CD4-positive, alpha-beta T cell treated with Interferon alpha-2 for 1 hour (primary cell): ENCODE measurements around the gene GRIK1.
"Not testable (repeated sequence)": the region's sequence is repeated elsewhere in the genome, so short reads cannot be mapped to it uniquely, and the experiment has no call there.

Source experiments
- DNase-seq, 2 donors: peaks; one replicate each; pipeline ENCODE4 v3.0.0-alpha.2; 2020 to 2022

Gene GRIK1

DNA sequence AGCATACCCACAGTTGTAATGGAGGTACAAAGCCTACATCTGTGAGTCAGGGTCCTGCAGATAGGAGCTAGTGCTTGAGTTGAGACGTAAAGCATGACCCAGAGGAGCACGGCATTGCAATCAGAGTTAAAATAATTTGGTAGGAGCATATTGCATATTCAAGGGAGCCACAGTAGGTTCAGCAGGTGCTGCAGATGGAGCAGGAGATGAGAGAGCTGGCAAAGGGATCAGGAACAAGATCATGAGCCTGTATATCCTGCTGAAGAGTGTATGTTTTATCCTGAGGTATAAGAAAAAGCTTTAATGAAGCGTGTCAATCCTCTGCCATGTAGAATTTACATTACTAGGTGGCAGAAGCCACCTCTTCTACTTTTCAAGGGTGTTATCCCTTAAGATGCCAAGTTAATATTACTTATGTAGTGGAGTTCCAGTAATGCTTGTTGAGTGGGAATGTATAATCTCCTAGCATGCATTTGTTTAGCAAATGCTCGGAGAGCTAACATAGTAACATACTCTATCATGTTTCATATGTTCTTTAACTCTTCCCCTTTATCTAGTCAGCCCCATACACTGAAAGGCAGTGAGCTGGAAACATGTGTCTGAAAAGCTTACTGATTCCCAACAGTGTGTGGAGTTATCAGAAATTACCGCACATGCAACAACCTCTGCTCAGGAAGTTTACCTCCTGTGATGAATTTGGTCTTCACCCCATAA lies 300.3 kb downstream of the GRIK1 start:
- DNase-seq: no peak

DNA sequence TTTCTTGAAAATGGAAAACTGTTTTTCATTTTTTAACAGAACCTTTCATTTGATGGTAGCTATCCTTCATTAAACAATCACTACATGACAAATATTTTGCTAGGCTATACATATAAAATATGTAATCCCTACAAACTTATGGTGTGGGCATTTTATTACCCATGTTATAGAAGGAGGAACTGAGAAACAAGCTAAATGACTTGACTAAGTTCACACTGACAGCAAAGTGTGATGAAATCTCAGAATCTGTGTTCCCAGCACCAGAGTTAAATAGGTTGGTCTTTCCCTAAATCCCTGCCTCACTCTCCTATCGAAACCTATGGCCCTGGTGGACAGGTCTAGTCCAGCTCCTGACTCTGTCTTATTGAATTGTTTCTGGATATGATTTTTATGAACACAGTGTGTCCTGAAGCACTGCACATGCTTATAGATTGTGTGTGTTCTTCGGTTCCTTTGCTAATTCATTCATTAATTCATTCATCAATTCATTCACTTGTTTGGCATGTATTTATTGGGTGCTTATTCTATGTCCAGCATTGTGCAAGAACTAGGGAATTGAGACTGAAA lies 301.0 kb downstream of the GRIK1 start:
- no peak for DNase-seq

DNA sequence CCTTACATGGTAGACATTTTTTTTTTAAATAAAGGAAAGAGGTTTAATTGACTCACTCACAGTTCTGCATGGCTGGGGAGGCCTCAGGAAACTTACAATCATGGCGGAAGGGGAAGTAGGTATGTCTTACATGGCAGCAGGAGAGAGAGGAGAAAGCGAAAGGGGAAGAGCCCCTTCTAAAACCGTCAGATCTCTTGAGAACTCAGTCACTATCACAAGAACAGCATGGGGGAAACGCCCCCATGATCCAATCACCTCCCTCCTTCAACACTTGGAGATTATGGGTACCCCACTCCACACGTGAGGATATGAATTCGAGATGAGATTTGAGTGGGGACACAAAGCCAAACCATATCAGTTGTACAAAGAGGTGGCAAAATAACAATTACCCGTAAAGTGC lies 301.7 kb downstream of the GRIK1 start:
- no peak for DNase-seq

DNA sequence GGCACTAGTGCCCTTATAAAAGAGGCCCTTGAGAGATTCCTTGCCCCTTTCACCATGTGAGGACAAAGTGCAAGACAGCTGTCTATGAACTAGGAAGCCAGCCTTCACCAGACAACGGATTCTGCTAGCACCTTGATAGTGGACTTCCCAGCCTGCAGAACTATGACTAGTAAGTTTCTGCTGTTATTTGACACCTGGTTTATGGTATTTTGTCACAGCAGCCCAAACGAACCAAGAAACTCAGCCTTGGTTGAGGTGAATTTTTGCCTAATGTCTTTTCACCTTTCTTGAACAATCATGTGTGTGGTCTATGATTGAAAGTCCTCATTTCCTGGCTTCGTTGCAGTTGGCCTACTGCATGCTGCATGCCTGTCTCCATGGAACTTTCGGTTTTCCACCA lies 302.2 kb downstream of the GRIK1 start:
- DNase-seq: no peak

DNA sequence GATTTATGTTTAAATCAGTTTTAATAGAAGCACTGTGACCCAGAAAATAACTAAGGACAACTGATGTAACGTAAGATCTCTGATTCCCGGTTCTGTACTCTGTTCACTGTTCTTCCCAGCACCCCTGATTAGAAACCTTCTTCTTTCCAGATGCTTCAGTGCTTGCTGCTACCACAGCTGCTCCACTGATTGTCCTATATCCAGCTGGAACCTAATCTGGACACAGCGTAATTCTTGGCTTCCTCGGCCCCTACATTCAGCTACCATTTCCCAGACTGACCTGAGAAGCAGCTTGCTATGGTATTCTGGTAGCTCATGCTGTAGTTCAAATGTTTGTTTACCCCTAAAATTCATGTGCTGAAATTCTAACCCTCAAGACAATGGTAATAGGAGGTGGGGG lies 302.7 kb downstream of the GRIK1 start:
- DNase-seq: no peak

DNA sequence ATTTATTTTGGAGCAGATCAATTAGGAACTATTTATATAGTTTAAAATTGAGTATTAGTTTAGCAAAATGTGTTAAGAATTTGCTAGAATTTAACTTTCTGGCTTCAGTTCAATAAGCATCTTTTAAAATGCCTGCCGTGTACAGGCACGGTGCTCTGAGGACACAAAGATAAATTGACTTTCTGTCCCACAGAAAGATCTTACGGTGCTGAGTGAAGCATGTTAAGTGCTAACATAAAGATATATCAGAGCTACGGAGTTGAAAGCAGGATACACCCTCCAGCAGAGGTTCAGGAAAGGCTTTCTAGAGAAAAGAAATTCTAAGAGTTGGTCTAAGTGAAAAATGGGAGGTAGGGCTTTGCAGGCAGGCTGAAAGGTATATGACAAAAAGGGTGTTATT lies 305.4 kb downstream of the GRIK1 start:
- no peak for DNase-seq

DNA sequence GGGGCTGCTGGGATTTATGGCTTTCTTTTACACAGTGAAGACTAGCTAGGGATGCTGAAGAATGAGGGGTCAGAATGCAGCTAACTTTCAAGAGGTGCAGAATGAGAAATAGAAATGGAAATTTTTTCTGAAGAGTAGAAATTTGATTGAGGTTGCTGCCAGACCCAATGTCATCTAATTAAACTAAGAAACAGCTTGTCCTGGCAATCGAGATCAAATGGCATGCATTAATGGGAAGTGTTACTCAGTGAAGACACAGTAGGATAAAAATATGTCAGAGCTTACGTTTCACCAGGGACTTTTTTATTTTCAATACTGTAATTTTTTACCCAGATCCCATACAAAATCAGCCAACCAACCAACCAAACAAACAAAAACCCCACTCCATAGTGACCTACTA lies 306.0 kb downstream of the GRIK1 start:
- DNase-seq: no peak

DNA sequence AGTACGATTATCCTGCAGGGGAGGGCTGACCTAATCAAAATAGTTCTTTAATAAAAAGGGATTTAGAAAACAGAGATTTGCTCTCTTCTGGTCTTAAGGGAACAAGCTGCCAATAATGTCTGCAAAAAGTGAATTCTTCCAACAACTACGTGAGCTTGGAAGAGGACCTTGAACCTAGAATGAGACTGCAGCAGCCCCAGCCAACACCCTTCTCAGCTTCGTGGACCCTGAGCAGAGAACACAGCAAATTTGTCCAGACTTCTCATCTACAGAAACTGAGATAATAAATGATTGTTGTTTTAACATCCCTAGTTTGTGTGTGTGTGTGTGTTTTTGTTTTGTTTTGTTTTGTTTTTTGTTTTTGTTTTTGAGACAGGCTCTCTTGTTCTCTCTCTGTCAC lies 309.4 kb downstream of the GRIK1 start:
- DNase-seq: no peak

DNA sequence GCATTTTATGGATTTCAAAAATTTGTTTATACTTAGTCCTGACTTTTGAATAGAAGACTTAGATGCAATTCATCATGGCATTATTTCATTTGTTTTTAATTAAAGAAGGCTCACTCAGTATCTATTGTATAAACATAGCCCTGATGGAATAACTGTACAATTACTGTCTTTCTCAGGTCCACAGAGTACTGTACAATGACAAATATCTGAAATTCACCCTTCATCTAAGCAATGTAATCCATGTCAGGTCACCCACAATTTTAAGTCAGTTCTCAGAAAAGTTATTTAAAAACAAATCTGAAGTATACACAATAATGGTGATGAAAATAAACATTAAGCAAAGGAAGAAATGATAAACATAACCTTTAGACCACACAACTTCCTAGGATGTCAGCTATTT lies 311.9 kb downstream of the GRIK1 start:
- no peak for DNase-seq

DNA sequence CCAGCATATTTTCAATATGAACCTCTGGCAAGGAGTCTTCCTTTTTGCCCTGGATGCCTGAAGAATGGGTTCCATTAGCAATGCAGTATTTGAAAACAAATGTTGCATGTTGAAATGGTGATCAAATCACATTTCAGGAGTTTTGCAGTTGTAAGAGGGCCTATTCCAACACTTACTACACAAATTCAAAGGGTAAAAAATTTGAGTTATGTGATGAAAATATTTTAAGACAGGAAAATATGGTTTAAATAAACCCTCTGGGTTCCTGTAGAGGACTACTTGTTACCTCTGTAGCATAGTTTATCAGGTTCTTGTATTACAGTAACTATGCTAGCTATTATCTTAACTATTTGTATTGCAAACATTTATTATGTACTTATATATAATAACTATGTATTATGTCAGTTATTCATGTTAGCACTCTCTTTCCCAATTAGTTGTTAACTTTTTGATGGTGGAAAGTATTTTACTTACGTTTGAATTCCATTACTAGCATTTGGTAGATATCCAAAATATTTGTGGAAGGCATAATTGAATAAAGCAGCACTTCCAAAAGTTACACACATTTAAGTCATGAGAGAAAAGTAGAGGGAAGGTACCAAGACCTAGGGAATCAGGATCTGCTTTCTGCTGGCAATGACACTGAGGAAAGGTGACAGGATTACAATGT lies 312.9 kb downstream of the GRIK1 start:
- DNase-seq: no peak

DNA sequence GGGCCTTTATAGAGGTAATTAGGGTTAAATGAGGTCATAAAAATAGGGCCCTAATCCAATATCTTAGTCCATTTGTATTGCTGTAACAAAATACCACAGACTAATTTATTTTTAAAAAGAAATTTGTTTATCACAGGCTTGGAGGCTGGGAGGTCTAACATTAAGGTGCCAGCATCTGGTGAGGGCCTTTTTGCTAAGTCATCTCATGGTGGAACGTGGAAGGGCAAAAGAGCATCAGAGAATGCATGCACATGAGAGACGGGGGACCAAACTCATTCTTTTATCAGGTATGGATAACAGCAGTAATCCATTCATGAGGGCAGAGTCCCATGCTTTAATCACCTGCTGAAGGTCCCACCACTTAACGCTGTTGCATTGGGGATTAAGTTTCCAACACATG lies 313.8 kb downstream of the GRIK1 start:
- no peak for DNase-seq

DNA sequence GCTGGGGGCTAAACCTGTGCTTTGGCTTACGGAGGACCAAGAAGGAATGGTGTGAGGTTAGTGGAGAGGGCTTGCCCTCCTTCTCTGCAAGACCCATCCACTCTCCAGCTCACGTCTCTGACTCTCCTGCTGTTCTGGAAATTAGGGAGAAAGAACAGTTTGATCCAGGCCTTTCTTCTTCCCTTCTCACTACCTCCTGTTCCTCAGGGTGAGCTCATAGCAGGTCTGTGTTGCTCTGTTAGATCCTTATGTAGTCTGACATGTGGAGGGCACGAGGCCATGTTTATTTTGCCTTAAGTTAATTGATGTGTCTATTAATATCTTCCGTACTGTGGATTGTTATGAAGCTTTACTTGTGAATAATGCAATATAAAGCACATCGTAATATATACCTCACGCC lies 315.0 kb downstream of the GRIK1 start:
- no peak for DNase-seq

DNA sequence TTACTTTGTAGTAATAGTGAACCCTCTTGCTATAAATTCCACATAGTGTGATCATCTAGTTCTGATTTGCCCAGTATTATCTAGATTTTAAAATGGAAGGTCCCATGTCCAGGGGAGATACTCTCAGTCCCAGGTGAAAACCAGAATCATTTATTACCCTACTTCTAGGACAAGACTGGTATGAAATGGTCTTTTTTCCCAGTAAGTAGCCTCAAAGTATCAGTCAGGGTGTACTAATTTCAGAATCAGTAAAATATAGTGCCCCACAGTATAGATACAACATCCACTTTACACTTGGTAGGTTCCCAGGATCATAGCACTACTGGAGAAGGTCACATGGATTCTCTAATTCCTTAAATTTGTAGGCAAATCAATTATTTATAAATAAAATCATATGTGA lies 318.3 kb downstream of the GRIK1 start:
- no peak for DNase-seq

DNA sequence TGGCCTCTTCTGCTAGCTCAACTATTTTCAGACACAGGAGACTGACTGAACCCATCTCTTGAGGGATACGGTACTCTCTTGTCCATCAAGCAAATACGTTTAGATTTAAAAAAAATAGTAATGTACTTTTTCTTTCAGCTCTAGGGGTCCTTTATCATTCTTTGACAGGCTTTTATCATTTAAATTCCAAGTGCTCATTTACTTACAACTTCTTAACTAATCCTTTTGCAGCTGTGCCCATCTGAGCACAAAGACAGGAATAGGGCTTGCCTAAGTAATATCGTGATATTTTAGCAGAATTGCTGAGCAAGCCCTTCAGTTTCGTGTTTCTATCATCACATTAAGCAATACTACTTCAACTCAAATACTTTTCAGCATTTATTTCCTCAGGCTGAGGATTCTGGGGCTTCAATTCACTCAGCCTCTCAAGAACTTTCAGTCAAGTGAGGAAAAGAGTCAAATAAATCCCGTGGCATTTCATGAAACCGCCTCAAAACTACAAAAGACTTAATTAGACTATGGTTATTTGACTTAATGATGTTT lies 323.5 kb downstream of the GRIK1 start:
- no peak for DNase-seq

DNA sequence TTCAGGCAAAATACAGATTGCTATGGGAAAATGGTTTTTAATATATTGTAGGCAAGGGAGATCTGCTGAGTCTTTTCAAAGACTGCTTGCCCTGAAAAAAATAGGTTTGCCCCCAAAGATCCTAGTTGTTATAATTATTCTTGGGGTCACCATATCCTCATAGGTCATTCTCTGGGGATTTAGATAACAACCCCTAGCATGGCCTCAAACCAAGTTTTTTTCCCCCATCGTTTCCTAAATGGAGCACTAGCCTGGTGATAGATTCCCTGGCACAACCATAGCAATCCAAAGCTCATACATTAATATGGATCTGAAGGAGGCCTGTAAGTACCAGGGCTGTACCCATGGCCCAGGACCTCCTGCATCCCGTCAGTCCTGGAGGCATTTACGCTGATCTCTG lies 325.9 kb downstream of the GRIK1 start:
- no peak for DNase-seq

DNA sequence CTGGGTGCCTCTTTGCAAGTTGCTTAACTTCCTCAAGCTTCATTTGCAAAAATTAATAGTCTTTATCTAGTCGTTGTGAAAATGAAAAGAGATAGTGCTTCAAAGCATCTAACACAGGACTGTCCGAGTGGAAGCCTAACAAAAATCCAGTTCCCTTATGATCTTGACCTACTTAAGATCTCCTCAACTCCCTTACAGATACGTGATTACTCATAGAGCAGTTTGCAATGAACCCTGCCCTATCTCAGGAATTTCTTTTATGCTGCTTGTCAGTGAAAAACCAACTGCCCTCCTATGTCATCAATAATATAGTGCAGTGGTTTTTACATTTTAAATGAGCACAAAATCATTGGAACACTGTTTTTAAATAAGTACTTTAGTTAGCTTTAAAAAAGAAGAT lies 326.8 kb downstream of the GRIK1 start:
- DNase-seq: no peak

DNA sequence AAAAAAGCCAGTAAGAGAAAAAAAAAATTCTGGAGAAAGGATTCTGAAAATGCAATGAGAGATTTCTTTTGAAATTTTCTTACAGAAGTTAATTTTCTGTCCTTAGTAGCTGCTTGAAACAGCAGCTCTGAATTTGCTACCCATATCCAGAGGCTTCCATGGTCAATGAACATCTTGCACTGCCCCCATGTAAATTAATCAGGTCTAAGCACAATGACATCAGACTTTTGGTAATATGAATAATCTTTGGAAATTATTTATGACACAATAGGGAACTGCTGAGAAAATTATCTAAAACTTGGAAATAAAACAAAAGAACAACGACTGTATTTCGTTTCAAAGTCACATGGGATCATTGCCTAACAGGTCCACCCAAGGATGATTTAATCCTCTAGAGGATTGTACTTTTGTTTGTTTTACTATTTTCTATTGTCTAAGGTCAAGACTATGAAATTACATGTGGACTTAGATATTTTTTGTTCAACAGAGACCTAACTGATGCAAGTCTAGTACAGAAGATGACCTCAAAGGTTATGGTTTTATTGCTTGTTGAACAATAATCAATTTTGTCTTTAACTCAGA lies 328.9 kb downstream of the GRIK1 start:
- DNase-seq: no peak

DNA sequence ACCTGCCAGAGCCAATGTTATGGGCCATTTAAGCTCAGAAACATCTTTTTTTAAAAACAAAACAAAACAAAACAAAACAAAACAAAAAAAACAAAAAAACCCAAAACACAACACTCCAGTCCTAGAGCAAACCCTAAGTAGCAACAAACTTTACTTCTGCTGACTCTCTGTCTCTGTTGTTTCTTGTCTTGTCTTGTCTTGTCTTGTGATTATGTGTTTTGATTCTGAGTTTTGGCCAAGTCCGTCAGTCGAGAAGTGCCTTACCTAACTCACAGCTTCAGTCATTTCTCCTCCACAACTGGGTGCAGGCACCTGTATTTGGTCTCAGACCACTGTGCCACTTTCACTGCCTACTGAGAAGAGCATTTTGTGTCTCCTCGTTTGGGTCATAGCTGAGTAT lies 333.2 kb downstream of the GRIK1 start:
- DNase-seq: no peak

DNA sequence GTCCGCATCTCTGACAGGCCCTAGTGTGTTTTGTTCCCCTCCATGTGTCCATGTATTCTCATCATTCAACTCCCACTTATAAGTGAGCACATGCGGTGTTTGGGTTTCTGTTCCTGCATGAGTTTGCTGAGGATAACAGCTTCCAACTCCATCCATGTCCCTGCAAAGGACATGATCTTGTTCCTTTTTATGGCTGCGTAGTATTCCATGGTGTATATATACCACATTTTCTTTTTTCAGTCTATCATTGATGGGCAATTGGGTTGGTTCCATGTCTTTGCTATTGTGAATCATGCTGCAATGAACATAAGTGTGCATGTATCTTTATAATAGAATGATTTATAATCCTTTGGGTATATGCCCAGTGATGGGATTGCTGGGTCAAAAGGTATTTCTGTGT lies 334.6 kb downstream of the GRIK1 start:
- not testable (repeated sequence) for DNase-seq

DNA sequence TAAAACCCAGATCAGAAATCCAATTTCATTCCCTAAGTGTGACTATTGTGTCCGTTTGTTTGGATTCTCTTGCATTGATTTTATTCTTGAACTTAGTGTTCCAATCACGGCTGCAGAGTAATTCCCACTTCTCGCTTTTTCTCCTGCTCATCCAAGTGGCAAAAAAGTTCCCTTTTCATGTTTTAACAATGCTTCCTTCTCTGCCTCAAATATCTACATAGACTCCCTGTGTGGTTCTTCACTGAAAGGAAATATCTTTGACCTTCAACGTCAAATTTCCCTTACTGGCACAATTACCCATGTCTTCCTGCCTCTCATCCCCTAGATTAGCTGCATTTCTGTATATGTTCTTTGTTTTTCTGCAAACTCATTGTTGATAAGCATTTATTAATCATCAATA lies 335.7 kb downstream of the GRIK1 start:
- DNase-seq: no peak

DNA sequence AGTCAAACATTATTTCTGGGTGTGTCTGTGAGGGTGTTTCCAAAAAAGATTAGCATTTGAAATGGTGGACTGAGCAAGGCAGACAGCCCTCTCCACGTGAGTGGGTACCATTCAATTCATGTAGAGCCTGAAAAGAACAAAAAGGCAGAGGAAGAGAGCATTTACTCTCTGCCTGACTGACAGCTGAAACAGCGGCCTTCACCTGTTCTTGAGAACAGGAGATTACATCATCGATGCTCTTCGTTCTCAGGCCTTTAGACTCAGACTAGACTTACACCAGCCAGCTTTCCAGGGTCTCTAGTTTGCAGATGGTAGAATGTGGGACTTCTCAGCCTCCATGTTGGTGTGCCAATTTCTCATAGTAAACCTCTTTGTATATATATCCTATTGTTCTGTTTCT lies 338.7 kb downstream of the GRIK1 start:
- DNase-seq: no peak

DNA sequence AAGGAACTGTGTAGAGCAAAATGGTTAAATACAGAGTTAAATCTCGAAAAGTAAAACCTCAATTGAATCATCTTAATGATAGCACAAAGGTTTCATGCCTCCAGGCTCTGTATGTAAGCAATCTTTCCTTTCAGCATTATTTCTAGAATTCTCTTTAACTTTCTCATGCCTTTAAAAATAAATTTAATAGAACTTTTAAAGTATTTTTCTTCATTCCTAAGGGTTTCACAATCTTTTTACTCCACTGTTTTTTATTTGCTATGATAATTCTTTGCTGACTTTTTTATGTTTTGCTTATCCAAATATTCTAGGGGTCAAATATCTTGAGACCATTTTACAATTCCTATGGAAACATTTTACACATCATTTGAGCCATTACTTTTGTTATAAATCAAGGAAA lies 353.1 kb downstream of the GRIK1 start:
- DNase-seq: no peak

DNA sequence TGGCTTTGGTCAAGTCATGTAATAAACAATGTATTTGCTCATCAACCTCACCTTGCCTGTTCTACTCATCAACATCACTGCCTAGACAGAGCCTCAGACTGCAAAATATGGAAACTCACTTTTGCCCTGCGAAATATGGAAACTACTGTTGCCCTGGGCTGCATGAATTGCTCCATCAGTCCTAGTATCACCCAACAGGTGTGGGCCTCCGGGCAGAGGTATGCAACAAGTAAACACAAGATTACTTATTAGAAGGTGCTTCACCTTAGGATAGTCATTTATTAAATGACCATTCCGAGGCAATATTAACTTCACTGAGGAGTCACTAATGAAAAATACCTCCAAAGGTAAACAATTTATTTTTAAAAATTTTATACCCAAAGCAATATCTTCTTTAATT lies 354.3 kb downstream of the GRIK1 start:
- DNase-seq: no peak

DNA sequence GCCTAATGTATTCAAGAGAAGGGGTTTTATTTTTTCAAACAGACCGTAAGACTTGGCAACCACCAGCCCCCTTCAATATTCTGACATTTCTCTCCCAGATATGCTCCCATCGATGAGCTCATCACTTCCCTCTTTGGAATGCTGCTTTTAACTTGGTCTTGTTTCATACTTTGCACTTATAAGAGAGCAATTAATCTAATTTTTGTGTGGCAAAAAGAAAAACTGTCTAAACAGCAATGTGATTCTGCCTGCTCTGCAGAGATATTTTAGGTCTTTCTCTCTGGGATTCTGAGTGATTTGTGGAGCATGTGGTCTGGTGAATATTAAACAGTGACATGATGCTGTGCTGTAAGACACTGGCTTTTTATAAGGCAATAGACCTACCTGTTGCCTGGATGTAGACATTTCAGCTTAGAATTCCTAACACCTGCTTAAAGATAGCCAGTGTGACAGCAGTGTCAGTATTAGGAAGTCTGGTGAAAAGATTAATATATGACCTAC lies 356.3 kb downstream of the GRIK1 start:
- no peak for DNase-seq
